SJCRH30 (cell line): ENCODE data around the gene KCNK15. TPM values are rescaled to one million over a fixed set of nuclear protein-coding genes. Genes with fewer than 3 reads are reported as not detected.

Experiments used
- DNase-seq, 2 experiments: peaks; one replicate each; pipeline ENCODE4 v3.0.0-alpha.2; 2015 to 2020
- H3K27ac ChIP-seq: fragments of 250-450 bp; sonication (Bioruptor Pico); 2 replicates; pipeline ENCODE4 v1.5.1; 2020; ENCODE audit warnings: mild to moderate bottlenecking, moderate library complexity
- H3K27me3 ChIP-seq: fragments of 250-450 bp; sonication (Bioruptor Pico); 2 replicates; pipeline ENCODE4 v1.5.1; 2020; ENCODE audit warnings: mild to moderate bottlenecking, moderate library complexity
- H3K36me3 ChIP-seq: fragments of 250-450 bp; sonication (Bioruptor Pico); 2 replicates; pipeline ENCODE4 v1.5.1; 2020; ENCODE audit warnings: mild to moderate bottlenecking, moderate library complexity
- H3K4me1 ChIP-seq: fragments of 250-450 bp; sonication (Bioruptor Pico); 2 replicates; pipeline ENCODE4 v1.5.1; 2020; ENCODE audit warnings: mild to moderate bottlenecking, moderate library complexity
- H3K4me3 ChIP-seq: fragments of 250-450 bp; sonication (Bioruptor Pico); 2 replicates; pipeline ENCODE4 v1.5.1; 2020; ENCODE audit warnings: mild to moderate bottlenecking, moderate library complexity
- H3K9me3 ChIP-seq: fragments of 250-450 bp; sonication (Bioruptor Pico); replicated peaks from 2 replicates; pipeline ENCODE4 v1.5.1; 2020; ENCODE audit warnings: mild to moderate bottlenecking, moderate library complexity
- total RNA-seq: library from RNA; depleted of rRNA; stranded (reverse); fragments of >200 nt; shearing (Covaris generic); gene quantifications from 2 replicates; pipeline ENCODE4 v1.2.3, GENCODE V29; 2014

Gene KCNK15
- total RNA-seq, 1 experiment from 2014 or later = not detected

DNA sequence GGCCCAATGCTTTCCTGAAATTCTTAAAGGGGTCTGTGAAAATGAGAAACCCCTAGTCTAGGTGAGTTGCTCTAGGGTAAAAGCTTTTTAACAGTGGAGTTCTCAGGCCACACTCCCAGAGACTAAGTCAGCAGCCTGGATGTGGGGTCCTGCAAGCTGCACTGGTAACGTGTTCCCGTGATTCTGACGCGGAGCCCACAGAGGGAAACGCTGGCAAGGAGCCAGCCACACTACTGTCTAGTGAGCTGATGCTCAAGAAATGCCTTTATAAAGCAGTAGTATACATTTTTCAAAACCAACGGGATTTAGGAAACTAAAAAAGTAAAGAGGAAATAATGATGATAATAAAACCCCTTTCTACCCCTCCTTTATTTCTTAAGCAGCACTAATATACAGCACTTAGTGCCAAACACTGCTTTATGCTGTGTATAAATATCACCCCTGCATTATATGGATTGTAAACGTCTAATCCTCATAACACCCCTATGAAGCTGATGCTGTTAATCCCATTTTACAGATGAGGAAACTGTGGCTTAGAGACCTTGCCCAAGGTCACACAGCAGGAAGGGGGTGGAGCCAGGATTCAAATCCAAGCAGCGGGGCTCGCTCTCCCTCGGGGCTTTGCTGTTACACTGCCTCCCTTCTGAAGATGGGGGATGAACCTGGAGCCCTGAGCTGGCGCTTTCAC lies 25.0 kb downstream of the KCNK15 start:
- H3K4me1 ChIP-seq = no peaks in the 10 kb centered on the region
- no peak for DNase-seq
- H3K9me3 ChIP-seq = no peaks in the 10 kb centered on the region
- no peak overlapping the region for H3K27ac ChIP-seq
- no peaks in the 10 kb centered on the region for H3K36me3 ChIP-seq
- H3K4me3 ChIP-seq = no peak overlapping the region
- H3K27me3 ChIP-seq = peaks cover 13% of the 10 kb centered on the region; the same call in 1 of the 2 replicates

DNA sequence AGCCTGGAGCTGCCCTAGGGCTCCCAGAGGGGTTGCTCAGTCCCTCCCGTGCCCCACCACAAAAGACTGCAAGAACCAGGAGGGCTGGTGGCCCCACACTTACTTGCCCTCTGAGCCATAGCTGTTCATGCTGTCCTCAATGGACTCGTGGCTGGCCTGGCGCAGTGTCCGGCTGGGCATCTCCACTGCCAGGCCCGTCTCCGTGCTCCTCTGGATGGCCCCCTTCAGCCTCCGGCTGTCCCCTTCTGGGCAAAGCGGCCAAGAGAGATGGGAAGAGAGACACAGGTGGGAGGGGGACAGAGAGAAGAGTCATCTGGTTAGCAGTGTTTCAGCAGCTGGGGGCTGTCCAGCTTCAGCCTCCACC lies 25.5 kb downstream of the KCNK15 start:
- no peak for DNase-seq

DNA sequence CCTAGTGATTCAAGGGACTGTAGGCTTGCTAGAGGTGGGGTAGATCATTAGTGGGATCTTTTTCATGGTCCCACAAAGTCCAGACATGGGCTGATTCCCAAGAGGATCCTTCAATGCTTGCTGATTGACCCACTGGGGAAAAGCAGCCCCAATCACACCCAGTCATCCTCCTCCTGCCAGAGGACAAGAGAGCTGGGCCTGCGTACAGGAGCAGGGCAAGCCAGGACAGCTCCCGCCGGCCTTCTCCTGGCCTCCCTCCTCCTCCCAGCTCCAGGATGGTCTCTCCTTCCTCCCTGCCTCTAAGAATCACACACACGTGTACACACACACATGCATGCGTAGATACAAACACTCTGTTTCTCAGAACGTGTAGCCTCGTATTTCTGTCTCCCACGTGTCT lies 27.0 kb downstream of the KCNK15 start:
- no peak for DNase-seq
- H3K27me3 ChIP-seq = peaks cover 13% of the 10 kb centered on the region; the same call in 1 of the 2 replicates
- H3K4me1 ChIP-seq = no peaks in the 10 kb centered on the region
- no peaks in the 10 kb centered on the region for H3K9me3 ChIP-seq
- no peak overlapping the region for H3K4me3 ChIP-seq
- no peaks in the 10 kb centered on the region for H3K36me3 ChIP-seq
- no peak overlapping the region for H3K27ac ChIP-seq

More for the DNA sequence above, 25.5 kb downstream of the KCNK15 start:
- H3K4me1 ChIP-seq = no peaks in the 10 kb centered on the region
- no peaks in the 10 kb centered on the region for H3K36me3 ChIP-seq
- no peak overlapping the region for H3K4me3 ChIP-seq
- H3K27ac ChIP-seq = no peak overlapping the region
- peaks cover 13% of the 10 kb centered on the region; the same call in 1 of the 2 replicates for H3K27me3 ChIP-seq
- H3K9me3 ChIP-seq = no peaks in the 10 kb centered on the region

DNA sequence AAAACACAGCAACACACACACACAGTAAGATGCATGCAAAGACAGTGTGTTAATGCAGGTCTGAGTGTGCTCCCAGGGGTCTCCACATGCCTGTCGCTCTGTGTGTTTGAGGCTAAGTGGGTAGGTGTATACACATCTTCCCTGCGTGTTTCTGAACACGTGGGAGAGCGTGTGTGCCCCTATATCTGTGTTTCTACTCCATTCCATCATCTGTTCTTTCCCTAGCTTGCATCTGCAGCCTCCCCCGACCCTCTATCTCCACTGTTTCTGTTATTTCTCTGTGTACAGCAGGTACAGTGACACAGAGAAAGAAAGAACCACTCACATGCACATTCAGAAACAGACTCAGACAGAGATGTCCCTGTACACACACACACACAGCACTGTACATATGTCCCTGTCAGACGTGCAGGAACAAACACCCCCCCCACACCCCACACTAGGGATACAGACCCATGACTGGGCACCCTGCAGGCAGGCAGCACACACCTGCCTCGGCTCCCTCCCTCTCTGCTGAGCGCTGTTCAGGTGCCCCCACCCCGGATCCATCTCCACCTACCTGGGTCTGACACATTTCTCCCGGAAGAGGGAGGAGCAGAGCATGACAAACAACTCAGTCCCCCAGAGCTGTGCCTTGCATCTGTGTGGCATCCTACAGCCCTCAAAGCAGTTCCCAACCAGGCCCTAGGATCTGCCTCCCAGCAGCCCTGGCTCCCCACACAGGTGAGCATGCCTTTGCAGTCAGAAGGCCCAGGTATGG lies 27.6 kb downstream of the KCNK15 start:
- Histone ChIP-seq H3K27me3 (peaks cover 13% of the 10 kb centered on the region; the same call in 1 of the 2 replicates), H3K4me1 (no peaks in the 10 kb centered on the region), H3K36me3 (no peaks in the 10 kb centered on the region), H3K27ac (no peak overlapping the region), H3K4me3 (no peak overlapping the region), H3K9me3 (no peaks in the 10 kb centered on the region)
- DNase-seq = no peak

DNA sequence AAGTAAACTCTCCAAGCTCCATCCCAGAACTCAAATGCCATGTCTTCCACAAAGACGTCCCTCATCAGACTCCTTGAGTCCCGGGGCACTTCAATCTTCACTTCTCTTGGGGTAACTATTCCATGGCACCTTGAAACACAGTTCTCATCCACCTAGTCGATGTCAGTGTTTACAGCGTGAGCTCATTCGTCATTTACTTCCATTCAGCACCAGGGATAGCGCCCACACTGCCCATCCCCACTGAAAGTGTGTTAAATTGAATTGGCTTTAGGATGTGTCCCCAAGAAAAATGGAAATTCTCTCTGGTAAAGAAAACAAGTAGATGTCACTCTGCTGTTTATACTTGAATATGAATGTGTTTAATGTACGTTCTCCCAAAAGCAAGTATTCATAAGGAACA lies 31.3 kb downstream of the KCNK15 start:
- no peak overlapping the region for H3K27ac ChIP-seq
- no peaks in the 10 kb centered on the region for H3K4me1 ChIP-seq
- no peak overlapping the region for H3K4me3 ChIP-seq
- no peaks in the 10 kb centered on the region for H3K9me3 ChIP-seq
- H3K36me3 ChIP-seq = no peaks in the 10 kb centered on the region
- H3K27me3 ChIP-seq = peaks cover 8% of the 10 kb centered on the region; the same call in 1 of the 2 replicates
- DNase-seq = peak; percentile 57 to 72

DNA sequence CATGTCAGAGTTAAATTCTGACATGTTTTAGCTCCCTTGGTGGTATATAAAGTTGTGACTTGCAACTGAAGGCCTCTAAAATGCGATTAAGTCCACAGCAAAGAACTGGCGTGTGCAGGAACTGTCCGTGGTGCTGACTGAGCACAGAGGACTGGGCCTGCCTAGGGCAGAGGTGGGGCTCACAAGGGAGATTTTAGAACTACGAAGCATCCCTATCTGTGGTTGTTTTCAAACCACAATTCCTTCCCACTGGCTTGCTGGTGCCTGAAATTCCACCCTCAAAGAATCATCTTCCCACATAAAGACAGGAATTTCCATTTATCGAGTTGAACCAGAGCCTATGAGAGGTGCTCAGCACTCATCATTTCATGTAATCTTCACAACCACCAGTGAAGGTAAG lies 34.6 kb downstream of the KCNK15 start:
- Histone ChIP-seq H3K4me3 (no peak overlapping the region), H3K27ac (no peak overlapping the region), H3K36me3 (no peaks in the 10 kb centered on the region), H3K27me3 (no peaks in the 10 kb centered on the region), H3K4me1 (no peaks in the 10 kb centered on the region), H3K9me3 (no peaks in the 10 kb centered on the region)
- peak; percentile 67 to 83 for DNase-seq

DNA sequence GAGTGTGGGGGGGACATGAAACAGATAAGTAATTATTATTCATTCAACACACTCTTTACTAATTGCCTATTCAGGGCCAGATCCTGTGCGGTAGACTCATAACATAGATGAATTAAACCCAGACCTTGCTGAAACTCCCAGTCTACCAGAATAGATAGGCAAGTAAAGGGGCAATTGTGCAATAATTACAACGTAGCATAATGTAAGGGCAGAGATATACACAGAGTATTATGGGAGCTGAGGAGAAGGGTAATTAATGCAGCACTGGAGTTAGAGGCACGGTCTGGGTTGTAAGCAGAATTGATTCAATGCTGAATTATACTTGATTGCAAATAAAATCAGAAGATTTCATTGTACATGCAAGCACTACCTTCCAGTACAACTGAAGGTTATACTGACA lies 35.5 kb downstream of the KCNK15 start:
- H3K4me3 ChIP-seq = no peak overlapping the region

DNA sequence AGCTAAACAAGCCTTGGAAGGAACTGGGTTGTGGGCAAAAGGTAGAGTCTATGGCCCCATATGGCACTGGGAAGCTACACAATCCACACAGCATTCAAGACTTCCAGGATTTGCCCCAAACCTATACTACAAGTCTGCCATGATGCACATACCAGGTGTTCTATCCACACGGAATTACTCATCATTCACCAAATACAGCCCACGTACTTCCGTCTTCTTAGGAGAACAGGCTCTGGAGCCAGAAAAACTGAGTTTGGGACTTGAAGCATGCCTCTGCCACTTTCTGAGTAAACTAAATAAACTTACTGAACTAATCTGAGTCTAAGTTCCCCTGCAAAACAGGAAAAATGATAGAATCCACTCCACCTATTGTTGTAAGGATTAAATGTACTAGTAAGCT lies 36.1 kb downstream of the KCNK15 start:
- no peaks in the 10 kb centered on the region for H3K36me3 ChIP-seq
- H3K9me3 ChIP-seq = no peaks in the 10 kb centered on the region
- no peaks in the 10 kb centered on the region for H3K27me3 ChIP-seq
- no peak for DNase-seq
- H3K4me3 ChIP-seq = no peak overlapping the region
- no peak overlapping the region for H3K27ac ChIP-seq
- no peaks in the 10 kb centered on the region for H3K4me1 ChIP-seq

More for the DNA sequence above, 35.5 kb downstream of the KCNK15 start:
- Histone ChIP-seq H3K27me3 (no peaks in the 10 kb centered on the region), H3K36me3 (no peaks in the 10 kb centered on the region), H3K27ac (no peak overlapping the region), H3K9me3 (no peaks in the 10 kb centered on the region), H3K4me1 (no peaks in the 10 kb centered on the region)
- DNase-seq = no peak

DNA sequence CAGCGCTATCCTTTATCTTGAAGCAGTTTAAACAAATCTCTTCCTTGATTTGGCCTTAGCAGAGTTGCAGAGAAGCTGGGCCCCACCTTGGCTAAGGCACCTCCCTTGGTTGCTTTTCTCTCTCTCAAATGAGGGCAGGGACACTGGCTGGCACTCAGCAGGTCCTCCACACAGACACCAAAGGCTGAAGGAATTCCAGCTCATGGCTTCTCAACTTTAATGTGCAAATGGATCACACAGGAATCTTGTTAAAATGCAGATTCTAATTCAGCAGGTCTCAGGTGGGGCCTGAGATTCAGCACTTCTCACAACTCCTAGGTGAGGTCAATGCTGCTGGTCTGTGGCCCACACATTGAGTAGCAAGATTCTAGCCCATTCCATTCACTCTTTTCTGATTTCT lies 39.0 kb downstream of the KCNK15 start:
- DNase-seq = no peak
- Histone ChIP-seq H3K9me3 (no peaks in the 10 kb centered on the region), H3K4me3 (no peak overlapping the region)

DNA sequence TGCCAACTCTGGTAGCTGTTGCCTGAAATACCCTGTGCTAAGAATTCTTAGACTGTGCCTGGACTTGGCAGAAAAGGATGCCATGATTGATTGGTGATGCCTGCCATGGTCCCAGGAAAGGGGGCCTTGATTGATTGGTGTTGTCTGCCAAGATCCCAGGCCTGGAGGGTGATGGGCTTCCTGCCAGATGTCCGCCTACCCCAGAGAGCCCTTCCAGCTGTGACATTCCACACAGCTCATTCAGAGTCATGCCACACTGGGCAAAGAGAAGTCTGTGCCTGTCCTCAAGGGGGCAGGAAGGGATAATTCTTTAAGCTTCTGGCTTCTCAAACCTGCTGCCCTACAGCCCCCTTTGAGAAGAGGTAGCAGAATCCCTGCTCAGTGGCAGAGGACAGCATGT lies 40.1 kb downstream of the KCNK15 start:
- H3K27ac ChIP-seq = no peak overlapping the region
- H3K4me3 ChIP-seq = no peak overlapping the region
- H3K9me3 ChIP-seq = no peaks in the 10 kb centered on the region
- H3K27me3 ChIP-seq = peaks cover 22% of the 10 kb centered on the region
- peak; percentile 50 to 58 for DNase-seq
- no peaks in the 10 kb centered on the region for H3K36me3 ChIP-seq
- H3K4me1 ChIP-seq = no peaks in the 10 kb centered on the region

More for the DNA sequence above, 39.0 kb downstream of the KCNK15 start:
- Histone ChIP-seq H3K27ac (no peak overlapping the region), H3K4me1 (no peaks in the 10 kb centered on the region), H3K27me3 (peaks cover 11% of the 10 kb centered on the region), H3K36me3 (no peaks in the 10 kb centered on the region)

DNA sequence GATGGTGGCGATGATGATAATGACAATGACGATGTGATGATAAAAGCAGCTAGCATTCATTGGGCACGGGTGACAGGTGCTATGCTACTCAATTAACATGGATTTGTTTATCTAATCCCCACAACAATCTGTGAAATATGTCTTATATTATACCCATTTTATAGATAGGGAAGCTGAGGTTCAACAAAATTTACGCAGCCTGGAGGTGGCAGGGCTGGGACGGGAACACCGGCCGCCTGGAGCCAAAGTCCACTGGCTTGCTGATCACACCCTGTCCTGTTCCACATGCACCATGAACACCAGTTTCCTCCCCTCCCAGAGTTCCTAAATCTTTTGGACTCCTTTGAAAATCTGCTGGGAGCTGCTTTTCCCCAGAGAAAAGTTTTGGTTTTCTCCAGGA lies 41.6 kb downstream of the KCNK15 start:
- Histone ChIP-seq H3K36me3 (no peaks in the 10 kb centered on the region), H3K27me3 (peaks cover 30% of the 10 kb centered on the region), H3K27ac (no peak overlapping the region), H3K4me1 (no peaks in the 10 kb centered on the region), H3K4me3 (no peak overlapping the region), H3K9me3 (no peaks in the 10 kb centered on the region)
- DNase-seq = no peak

DNA sequence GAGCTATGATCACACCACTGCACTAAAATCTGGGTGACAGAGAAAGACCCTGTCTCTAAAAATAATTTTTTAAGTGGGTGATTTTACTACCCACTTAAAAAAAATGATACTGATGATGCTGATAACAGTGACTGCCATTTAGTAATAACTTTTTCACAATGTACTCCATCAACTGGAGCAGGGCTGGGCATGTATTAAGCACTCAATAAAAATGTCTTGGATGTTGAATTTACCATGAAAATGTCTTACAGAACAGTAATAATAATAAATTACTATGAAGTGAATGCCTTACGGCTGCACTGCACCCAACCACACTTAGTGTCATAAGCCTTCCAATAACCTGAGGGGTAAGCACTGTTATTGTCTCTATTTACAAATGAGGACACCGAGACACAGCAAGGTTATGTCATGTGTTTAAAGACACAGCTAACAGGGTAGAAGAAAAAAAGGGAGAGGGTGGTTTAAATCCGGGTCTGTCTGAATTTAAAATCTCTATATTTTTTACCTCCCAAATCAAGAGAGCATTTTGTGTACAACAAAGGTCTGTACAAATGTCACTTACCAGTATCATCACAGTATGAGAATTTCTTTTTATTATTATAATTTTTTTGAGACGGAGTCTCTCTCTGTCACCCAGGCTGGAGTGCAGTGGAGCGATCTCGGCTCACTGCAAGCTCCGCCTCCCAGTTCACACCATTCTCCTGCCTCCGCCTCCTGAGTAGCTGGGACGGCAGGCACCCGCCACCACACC lies 43.2 kb downstream of the KCNK15 start:
- H3K27ac ChIP-seq = no peak overlapping the region
- no peak overlapping the region for H3K4me3 ChIP-seq
- no peaks in the 10 kb centered on the region for H3K9me3 ChIP-seq
- H3K36me3 ChIP-seq = no peaks in the 10 kb centered on the region
- peaks cover 46% of the 10 kb centered on the region for H3K27me3 ChIP-seq
- DNase-seq = no peak
- H3K4me1 ChIP-seq = no peaks in the 10 kb centered on the region

DNA sequence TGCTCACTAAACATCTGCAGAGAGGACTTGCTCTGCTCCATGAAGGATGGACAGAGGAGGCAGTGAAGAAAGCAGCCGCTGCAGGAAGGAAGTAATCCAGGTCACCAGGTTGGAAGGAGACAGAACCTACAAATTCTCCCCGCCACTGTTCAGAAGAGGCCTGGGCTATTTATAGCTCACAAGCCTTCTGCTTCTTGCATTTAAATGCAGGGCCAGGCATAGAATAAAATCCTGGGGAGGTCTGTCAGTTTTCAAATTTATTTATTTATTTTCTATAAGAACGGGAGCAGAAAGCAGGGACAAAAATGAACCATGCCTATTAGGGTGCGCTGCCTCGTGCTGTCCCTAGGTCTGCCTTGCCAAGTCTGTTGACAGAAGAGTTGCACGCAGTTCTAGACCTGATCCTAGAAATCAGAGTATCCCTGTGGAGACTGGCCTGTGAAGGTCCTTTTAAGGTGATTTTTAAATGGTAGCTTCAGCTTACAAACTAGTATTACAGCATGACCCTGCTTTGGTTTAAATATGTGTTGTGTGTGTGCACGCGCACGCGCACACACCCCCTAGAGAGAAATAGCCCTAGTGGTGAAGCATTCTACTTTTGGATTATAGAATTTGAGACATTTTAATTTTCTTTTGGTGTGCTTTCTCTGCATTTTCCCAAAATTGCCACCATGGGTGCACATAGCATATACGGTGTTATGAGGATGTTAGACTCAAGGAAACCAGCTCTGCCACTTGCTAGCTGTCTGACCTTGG lies 45.2 kb downstream of the KCNK15 start:
- H3K27ac ChIP-seq = no peak overlapping the region
- H3K9me3 ChIP-seq = no peaks in the 10 kb centered on the region
- H3K27me3 ChIP-seq = peaks cover 60% of the 10 kb centered on the region

DNA sequence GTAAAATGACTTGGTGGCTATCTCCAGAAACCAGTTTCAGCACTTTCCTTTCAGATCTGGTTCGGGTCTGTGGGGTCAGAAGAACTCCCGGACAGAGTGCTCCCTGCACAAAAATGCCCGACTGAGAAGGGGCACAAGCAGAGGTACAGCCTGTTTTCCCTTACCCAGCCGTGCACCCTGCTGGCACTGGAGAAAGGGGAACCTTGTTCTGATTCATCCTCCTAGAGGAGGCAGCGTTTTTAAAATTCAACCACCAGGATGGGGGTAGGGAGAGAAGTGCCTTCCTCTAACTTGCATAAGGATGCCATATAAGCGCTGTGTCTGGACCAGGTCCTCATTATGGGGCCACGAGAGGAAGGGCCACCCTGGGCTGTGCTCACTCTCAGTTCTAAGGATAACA lies 47.1 kb downstream of the KCNK15 start:
- no peak overlapping the region for H3K4me3 ChIP-seq
- no peaks in the 10 kb centered on the region for H3K36me3 ChIP-seq
- H3K9me3 ChIP-seq = no peaks in the 10 kb centered on the region
- H3K27ac ChIP-seq = no peak overlapping the region
- no peaks in the 10 kb centered on the region for H3K4me1 ChIP-seq
- DNase-seq = no peak
- peaks cover 65% of the 10 kb centered on the region for H3K27me3 ChIP-seq

More for the DNA sequence above, 45.2 kb downstream of the KCNK15 start:
- no peaks in the 10 kb centered on the region for H3K36me3 ChIP-seq
- H3K4me1 ChIP-seq = no peaks in the 10 kb centered on the region
- no peak overlapping the region for H3K4me3 ChIP-seq
- no peak for DNase-seq
